MCF 10A (cell line): Measurements from ENCODE around the gene MPEG1. TPM values are rescaled to one million over a fixed set of nuclear protein-coding genes. Genes with fewer than 3 reads are reported as not detected.
A peak's percentile ranks its signal among the peaks of the same experiment; 100 is the strongest.

Experiments used
- BruUV-seq: library from RNA; stranded (reverse); fragments of 400-500 nt; replicated peaks from 2 replicates; lab custom pipeline; 2021; lab: Mats Ljungman, UMichigan
- CTCF ChIA-PET: fragments of 300-600 bp; sonication (Branson Sonifier 250); formaldehyde crosslinking; extraction: SDS; loops from one replicate; lab custom pipeline; 2021; ENCODE audit warnings: antibody characterized with exemption, inconsistent platforms; lab: Yijun Ruan, JAX
- POLR2A ChIA-PET: fragments of 300-600, 350-650 bp; sonication (Branson Sonifier 250); formaldehyde crosslinking; extraction: SDS; loops from one replicate; lab custom pipeline; 2020; ENCODE audit warnings: antibody characterized with exemption, inconsistent platforms; lab: Yijun Ruan, JAX
- DNase-seq: peaks from one replicate; pipeline ENCODE4 v3.0.0-alpha.2; 2018; ENCODE audit not compliant: unreplicated experiment
- H3K27ac Mint-ChIP-seq: one replicate; pipeline ENCODE4 v1.8.0; 2022; ENCODE audit warnings: mild to moderate bottlenecking, low read depth, mixed read lengths; ENCODE audit not compliant: unreplicated experiment
- H3K27me3 Mint-ChIP-seq: one replicate; pipeline ENCODE4 v1.8.0; 2022; ENCODE audit warnings: mixed read lengths; ENCODE audit not compliant: insufficient read depth, unreplicated experiment
- H3K36me3 Mint-ChIP-seq: one replicate; pipeline ENCODE4 v1.8.0; 2022; ENCODE audit warnings: mild to moderate bottlenecking, moderate library complexity, mixed read lengths; ENCODE audit not compliant: insufficient read depth, unreplicated experiment
- H3K4me1 Mint-ChIP-seq: one replicate; pipeline ENCODE4 v1.8.0; 2022; ENCODE audit warnings: mixed read lengths; ENCODE audit not compliant: insufficient read depth, unreplicated experiment
- H3K4me3 Mint-ChIP-seq: one replicate; pipeline ENCODE4 v1.8.0; 2022; ENCODE audit warnings: mild to moderate bottlenecking, moderate library complexity, mixed read lengths; ENCODE audit not compliant: unreplicated experiment
- H3K9me3 Mint-ChIP-seq: one replicate; pipeline ENCODE4 v1.8.0; 2022; ENCODE audit warnings: mixed read lengths; ENCODE audit not compliant: unreplicated experiment
- intact Hi-C: fragments of 100-400 bp; cut with micrococcal nuclease; formaldehyde crosslinking; loops from 2 replicates; pipeline ENCODE4 v1.14.1; 2022
- total RNA-seq: library from RNA; stranded (reverse); gene quantifications from 2 replicates; pipeline ENCODE4 v1.2.3, GENCODE V29; 2022
- TF ChIP-seq, protein P1 (sequence below): fragments of 200-600 bp; IDR thresholded peaks from one replicate; pipeline ENCODE4 v1.8.0; 2022; ENCODE audit warnings: antibody characterized with exemption, mild to moderate bottlenecking; ENCODE audit not compliant: unreplicated experiment

Gene MPEG1
- total RNA-seq, 1 experiment from 2014 or later: not detected

- peak; percentile 59 for DNase-seq
- Mint-ChIP-seq H3K27me3 (peaks cover 17% of the 10 kb centered on the region), H3K9me3 (no peaks in the 10 kb centered on the region), H3K27ac (no peak overlapping the region), H3K4me1 (peaks cover 11% of the 10 kb centered on the region), H3K36me3 (peaks cover 18% of the 10 kb centered on the region), H3K4me3 (no peak overlapping the region)
- intact Hi-C loops: loop anchor here (1.0 kb wide), 3 partner anchors 37 to 472 kb away; no protein-coding TSS in a partner anchor
- CTCF ChIA-PET: interaction anchor here (1.0 to 11.8 kb wide), 6 partner anchors 9 to 78 kb away, joined by 3 to 530 read pairs (median 7); partner anchors contain the start of gene DTX4
- TF ChIP-seq, protein P1, sequence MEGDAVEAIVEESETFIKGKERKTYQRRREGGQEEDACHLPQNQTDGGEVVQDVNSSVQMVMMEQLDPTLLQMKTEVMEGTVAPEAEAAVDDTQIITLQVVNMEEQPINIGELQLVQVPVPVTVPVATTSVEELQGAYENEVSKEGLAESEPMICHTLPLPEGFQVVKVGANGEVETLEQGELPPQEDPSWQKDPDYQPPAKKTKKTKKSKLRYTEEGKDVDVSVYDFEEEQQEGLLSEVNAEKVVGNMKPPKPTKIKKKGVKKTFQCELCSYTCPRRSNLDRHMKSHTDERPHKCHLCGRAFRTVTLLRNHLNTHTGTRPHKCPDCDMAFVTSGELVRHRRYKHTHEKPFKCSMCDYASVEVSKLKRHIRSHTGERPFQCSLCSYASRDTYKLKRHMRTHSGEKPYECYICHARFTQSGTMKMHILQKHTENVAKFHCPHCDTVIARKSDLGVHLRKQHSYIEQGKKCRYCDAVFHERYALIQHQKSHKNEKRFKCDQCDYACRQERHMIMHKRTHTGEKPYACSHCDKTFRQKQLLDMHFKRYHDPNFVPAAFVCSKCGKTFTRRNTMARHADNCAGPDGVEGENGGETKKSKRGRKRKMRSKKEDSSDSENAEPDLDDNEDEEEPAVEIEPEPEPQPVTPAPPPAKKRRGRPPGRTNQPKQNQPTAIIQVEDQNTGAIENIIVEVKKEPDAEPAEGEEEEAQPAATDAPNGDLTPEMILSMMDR: peak; percentile 62
- POLR2A ChIA-PET: interaction anchor here (0.7 to 0.8 kb wide), 2 partner anchors 35 to 37 kb away, joined by 3 read pairs; no protein-coding TSS in a partner anchor
- no TSS peak for BruUV-seq
Measured at GRCh38 chr11:59207988-59208451, 4.7 kb downstream of the MPEG1 start.

- ChIA-PET CTCF (interaction anchor here (0.6 to 11.8 kb wide), 21 partner anchors 8 to 746 kb away, joined by 3 to 530 read pairs (median 5); partner anchors contain the start of gene DTX4), POLR2A (interaction anchor here (0.7 to 1.2 kb wide), 4 partner anchors 12 to 35 kb away, joined by 3 to 5 read pairs (median 4); partner anchors contain the start of gene DTX4)
- Mint-ChIP-seq H3K9me3 (no peaks in the 10 kb centered on the region), H3K36me3 (peaks cover 18% of the 10 kb centered on the region), H3K4me3 (no peak overlapping the region), H3K4me1 (peaks cover 15% of the 10 kb centered on the region), H3K27ac (no peak overlapping the region), H3K27me3 (peaks cover 3% of the 10 kb centered on the region)
- BruUV-seq: no TSS peak
- TF ChIP-seq, protein P1: peak; percentile 58
- intact Hi-C loops: loop anchor here (1.0 kb wide), 1 partner anchor 78 kb away; no protein-coding TSS in a partner anchor
- peak; percentile 60 for DNase-seq
Measured at GRCh38 chr11:59206635-59207034, 6.1 kb downstream of the MPEG1 start.

DNA sequence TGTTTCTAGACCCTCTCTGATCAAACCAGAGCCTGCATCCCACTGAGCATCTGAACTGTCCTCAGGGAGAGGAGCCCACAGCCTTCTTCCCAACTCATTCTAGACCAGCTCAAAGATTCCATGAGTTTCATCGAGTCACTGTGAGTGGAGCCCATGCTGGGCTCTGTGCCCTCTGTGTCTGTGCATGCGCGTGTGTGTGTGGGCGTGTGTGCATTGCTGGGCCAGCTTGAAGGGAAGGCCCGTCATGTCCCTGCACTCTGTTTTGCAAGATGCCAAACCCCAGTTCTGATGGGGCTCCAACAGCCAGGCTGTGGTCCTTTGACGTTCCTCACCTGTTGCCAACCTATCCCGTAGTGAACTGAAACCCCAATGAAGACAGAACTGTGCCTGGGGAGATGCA is 7.1 kb downstream of the MPEG1 start:
- Mint-ChIP-seq H3K9me3 (no peaks in the 10 kb centered on the region), H3K36me3 (peaks cover 25% of the 10 kb centered on the region), H3K27ac (no peak overlapping the region), H3K4me3 (no peak overlapping the region), H3K27me3 (no peaks in the 10 kb centered on the region), H3K4me1 (peaks cover 25% of the 10 kb centered on the region)
- no peak for DNase-seq
- intact Hi-C loops: loop anchor here (1.0 kb wide), 1 partner anchor 79 kb away; no protein-coding TSS in a partner anchor
- ChIA-PET POLR2A (interaction anchor here (1.1 to 1.2 kb wide), 2 partner anchors 29 to 34 kb away, joined by 3 to 5 read pairs; partner anchors contain the start of gene DTX4), CTCF (interaction anchor here (0.6 to 11.8 kb wide), 18 partner anchors 13 to 600 kb away, joined by 3 to 530 read pairs (median 5); partner anchors contain the start of gene DTX4)
- TF ChIP-seq, protein P1: no peak
- no TSS peak for BruUV-seq

GRCh38 chr11:59204746-59205145 is 8.0 kb downstream of the MPEG1 start:
- intact Hi-C loops: no loop called here
- no peak overlapping the region for H3K27ac Mint-ChIP-seq
- BruUV-seq: no TSS peak
- peaks cover 26% of the 10 kb centered on the region for H3K36me3 Mint-ChIP-seq
- DNase-seq: no peak
- no peaks in the 10 kb centered on the region for H3K9me3 Mint-ChIP-seq
- TF ChIP-seq, protein P1: no peak
- H3K27me3 Mint-ChIP-seq: no peaks in the 10 kb centered on the region
- POLR2A ChIA-PET: no interaction called here
- CTCF ChIA-PET: interaction anchor here (0.7 to 11.8 kb wide), 5 partner anchors 22 to 469 kb away, joined by 3 to 530 read pairs (median 5); partner anchors contain the start of gene DTX4
- peaks cover 25% of the 10 kb centered on the region for H3K4me1 Mint-ChIP-seq
- H3K4me3 Mint-ChIP-seq: no peak overlapping the region
